Uterus (tissue), 4 donors: ENCODE measurements around the gene MIPEP. TPM values are rescaled to one million over a fixed set of nuclear protein-coding genes. Genes with fewer than 3 reads are reported as not detected.

Source experiments
- DNase-seq, 2 donors: peaks; one replicate each; pipeline ENCODE4 v3.0.0-alpha.2; 2019 to 2020
- H3K27ac ChIP-seq, 2 donors: fragments of 200-600 bp; sonication (generic); 1 replicate in 1 of 2; 2 replicates in 1 of 2; pipeline ENCODE4 v1.5.1; 2016 to 2018
- H3K27me3 ChIP-seq, 2 donors: fragments of 200-600 bp; sonication (generic); one replicate each; pipeline ENCODE4 v1.5.1; 2018 to 2019; ENCODE audit warnings: control low read depth in 1 of 2
- H3K36me3 ChIP-seq, 2 donors: fragments of 200-600 bp; sonication (generic); one replicate each; pipeline ENCODE4 v1.5.1; 2019; ENCODE audit warnings: control low read depth in 1 of 2
- H3K4me1 ChIP-seq, 2 donors: fragments of 200-600 bp; sonication (generic); one replicate each; pipeline ENCODE4 v1.5.1; 2018 to 2019; ENCODE audit warnings: control low read depth in 1 of 2
- H3K4me3 ChIP-seq, 2 donors: fragments of 200-600 bp; sonication (generic); 1 replicate in 1 of 2; 2 replicates in 1 of 2; pipeline ENCODE4 v1.5.1; 2018 to 2019; ENCODE audit warnings: mild to moderate bottlenecking in 1 of 2
- H3K9me3 ChIP-seq, 2 donors: fragments of 200-600 bp; sonication (generic); one replicate each; pipeline ENCODE4 v1.5.1; 2019; ENCODE audit warnings: control low read depth in 1 of 2
- CTCF ChIP-seq, 4 experiments: fragments of 200-600 bp in 2 of 4; fragments of 450-650 bp in 2 of 4; sonication (generic) in 2 of 4; IDR thresholded peaks; one replicate each; pipeline ENCODE4 v1.5.1; 2016 to 2019; ENCODE audit warnings: antibody characterized with exemption in 4 of 4, mild to moderate bottlenecking in 2 of 4, moderate library complexity in 1 of 4
- POLR2A ChIP-seq, 2 donors: fragments of 450-650 bp; IDR thresholded peaks; one replicate each; pipeline ENCODE4 v1.6.1; 2016; ENCODE audit warnings: antibody characterized with exemption in 2 of 2, mild to moderate bottlenecking in 1 of 2, moderate library complexity in 1 of 2
- intact Hi-C: fragments of 100-400 bp; cut with DNase I; formaldehyde crosslinking; loops from one replicate; pipeline ENCODE4 v1.15.1; 2023; ENCODE audit warnings: low total_unique reads
- total RNA-seq, 4 donors: library from RNA; depleted of rRNA in 3 of 4; stranded (reverse); fragments of >200 nt in 3 of 4; gene quantifications; one replicate each; pipeline versions ENCODE4 v1.1.0 to v1.2.4, GENCODE V29; 2014 to 2023
- donor health status: DM: yes; HTN: yes; CAD: no.

Gene MIPEP
- total RNA-seq, 4 donors from 2014 or later, result 0.77 to 31.5 (median 19.3) TPM

GRCh38 chr13:23922005-23922932 is 33.1 kb upstream of the MIPEP start:
- TF ChIP-seq POLR2A (IDR thresholded peaks at IDR 0.05), result no peak
- no peak for TF ChIP-seq CTCF (IDR thresholded peaks at IDR 0.05)
- H3K27me3 ChIP-seq, result no peaks in the 10 kb centered on the region
- intact Hi-C loops, result no loop called here
- no peaks in the 10 kb centered on the region for H3K4me1 ChIP-seq
- H3K27ac ChIP-seq, result no peak overlapping the region
- H3K36me3 ChIP-seq, result no peaks in the 10 kb centered on the region
- DNase-seq, result no peak
- no peaks in the 10 kb centered on the region for H3K9me3 ChIP-seq
- no peak overlapping the region for H3K4me3 ChIP-seq

GRCh38 chr13:23921451-23921888 is 32.3 kb upstream of the MIPEP start:
- TF ChIP-seq POLR2A (IDR thresholded peaks at IDR 0.05) (no peak), CTCF (IDR thresholded peaks at IDR 0.05) (peak; percentile 38 to 62 (median 50))
- DNase-seq, result no peak
- Histone ChIP-seq H3K36me3 (no peaks in the 10 kb centered on the region), H3K9me3 (no peaks in the 10 kb centered on the region), H3K27ac (no peak overlapping the region), H3K4me1 (no peaks in the 10 kb centered on the region), H3K27me3 (no peaks in the 10 kb centered on the region), H3K4me3 (no peak overlapping the region)
- intact Hi-C loops, result no loop called here

GRCh38 chr13:23919006-23919405 is 29.8 kb upstream of the MIPEP start:
- Histone ChIP-seq H3K4me3 (no peak overlapping the region), H3K27ac (no peak overlapping the region), H3K36me3 (no peaks in the 10 kb centered on the region), H3K9me3 (no peaks in the 10 kb centered on the region), H3K27me3 (peaks cover 0 to under 1% of the 10 kb centered on the region in 2 donors), H3K4me1 (no peaks in the 10 kb centered on the region)
- DNase-seq, result no peak
- intact Hi-C loops, result no loop called here
- TF ChIP-seq CTCF (IDR thresholded peaks at IDR 0.05) (no peak), POLR2A (IDR thresholded peaks at IDR 0.05) (no peak)

- no peaks in the 10 kb centered on the region for H3K4me1 ChIP-seq
- no peak overlapping the region for H3K4me3 ChIP-seq
- no peak for DNase-seq
- TF ChIP-seq POLR2A (IDR thresholded peaks at IDR 0.05), result no peak
- TF ChIP-seq CTCF (IDR thresholded peaks at IDR 0.05), result no peak
- no peaks in the 10 kb centered on the region for H3K9me3 ChIP-seq
- no peaks in the 10 kb centered on the region for H3K36me3 ChIP-seq
- intact Hi-C loops, result no loop called here
- H3K27ac ChIP-seq, result no peak overlapping the region
- H3K27me3 ChIP-seq, result peaks cover 0 to 3% of the 10 kb centered on the region in 2 donors
Measured at GRCh38 chr13:23918208-23918607, 29.0 kb upstream of the MIPEP start.

GRCh38 chr13:23915308-23915707 is 26.1 kb upstream of the MIPEP start:
- peaks cover 0 to 3% of the 10 kb centered on the region in 2 donors for H3K27me3 ChIP-seq
- intact Hi-C loops, result no loop called here
- no peaks in the 10 kb centered on the region for H3K9me3 ChIP-seq
- no peak overlapping the region for H3K27ac ChIP-seq
- H3K4me1 ChIP-seq, result no peaks in the 10 kb centered on the region
- no peak overlapping the region for H3K4me3 ChIP-seq
- TF ChIP-seq POLR2A (IDR thresholded peaks at IDR 0.05), result no peak
- TF ChIP-seq CTCF (IDR thresholded peaks at IDR 0.05), result no peak
- DNase-seq, result no peak
- no peaks in the 10 kb centered on the region for H3K36me3 ChIP-seq
